Trophoblast cell (in vitro differentiated cells and primary cell): ENCODE results near the gene EML6.
A peak's percentile ranks its signal among the peaks of the same experiment; 100 is the strongest.

Source experiments
- DNase-seq, 2 donors: peaks; one replicate each; pipeline ENCODE4 v3.0.0-alpha.2; 2016
- H2AFZ ChIP-seq: 2 replicates; pipeline ENCODE4 v1.6.1; 2013; ENCODE audit warnings: low read length, moderate library complexity, mild to moderate bottlenecking; ENCODE audit not compliant: insufficient read depth, poor library complexity
- H2AK5ac ChIP-seq: 2 replicates; pipeline ENCODE4 v1.6.1; 2013; ENCODE audit warnings: mild to moderate bottlenecking, low read length
- H2BK120ac ChIP-seq: 2 replicates; pipeline ENCODE4 v1.6.1; 2013; ENCODE audit warnings: low read length, mild to moderate bottlenecking, moderate library complexity; ENCODE audit not compliant: insufficient read depth, poor library complexity
- H2BK12ac ChIP-seq: 2 replicates; pipeline ENCODE4 v1.6.1; 2013; ENCODE audit warnings: mild to moderate bottlenecking, low read length, moderate library complexity
- H2BK5ac ChIP-seq: 2 replicates; pipeline ENCODE4 v1.6.1; 2013; ENCODE audit warnings: low read length, low read depth, moderate library complexity, mild to moderate bottlenecking; ENCODE audit not compliant: poor library complexity
- H3K14ac ChIP-seq: 2 replicates; pipeline ENCODE4 v1.6.1; 2013; ENCODE audit warnings: mild to moderate bottlenecking, low read length
- H3K18ac ChIP-seq: 2 replicates; pipeline ENCODE4 v1.6.1; 2013; ENCODE audit warnings: mild to moderate bottlenecking, low read length
- H3K23ac ChIP-seq: 2 replicates; pipeline ENCODE4 v1.6.1; 2013; ENCODE audit warnings: low read length
- H3K27ac ChIP-seq: 2 replicates; pipeline ENCODE4 v1.5.1; 2013; ENCODE audit warnings: low read depth, mild to moderate bottlenecking, inconsistent platforms, low read length, moderate library complexity
- H3K27me3 ChIP-seq: 2 replicates; pipeline ENCODE4 v1.6.1; 2013; ENCODE audit warnings: inconsistent platforms, mild to moderate bottlenecking, low read length, moderate library complexity; ENCODE audit not compliant: insufficient read depth
- H3K36me3 ChIP-seq, 2 experiments: 1 replicate in 1 of 2; 2 replicates in 1 of 2; pipeline ENCODE4 v1.6.1; 2013; ENCODE audit warnings: low read length in 2 of 2, mild to moderate bottlenecking in 2 of 2, moderate library complexity in 1 of 2; ENCODE audit not compliant: insufficient read depth in 2 of 2, control insufficient read depth in 1 of 2
- H3K4ac ChIP-seq: 2 replicates; pipeline ENCODE4 v1.6.1; 2013; ENCODE audit warnings: low read depth, mild to moderate bottlenecking, low read length, moderate library complexity
- H3K4me1 ChIP-seq, 2 experiments: 1 replicate in 1 of 2; 2 replicates in 1 of 2; pipeline ENCODE4 v1.6.1; 2013; ENCODE audit warnings: low read length in 2 of 2, mild to moderate bottlenecking in 2 of 2, moderate library complexity in 1 of 2; ENCODE audit not compliant: insufficient read depth in 2 of 2, control insufficient read depth in 1 of 2
- H3K4me2 ChIP-seq: 2 replicates; pipeline ENCODE4 v1.6.1; 2013; ENCODE audit warnings: inconsistent platforms, mild to moderate bottlenecking, low read length, moderate library complexity
- H3K4me3 ChIP-seq: 2 replicates; pipeline ENCODE4 v1.5.1; 2013; ENCODE audit warnings: mild to moderate bottlenecking, low read depth, low read length, inconsistent platforms
- H3K79me1 ChIP-seq: one replicate; pipeline ENCODE4 v1.6.1; 2013; ENCODE audit warnings: low read length
- H3K79me2 ChIP-seq: 2 replicates; pipeline ENCODE4 v1.6.1; 2013; ENCODE audit warnings: low read length, mild to moderate bottlenecking; ENCODE audit not compliant: control insufficient read depth, insufficient read depth, poor library complexity
- H3K9ac ChIP-seq: 2 replicates; pipeline ENCODE4 v1.6.1; 2013; ENCODE audit warnings: mild to moderate bottlenecking, low read length
- H3K9me3 ChIP-seq: 2 replicates; pipeline ENCODE4 v1.6.1; 2013; ENCODE audit warnings: low read depth, mild to moderate bottlenecking, control low read depth, inconsistent platforms, low read length; ENCODE audit not compliant: insufficient read depth
- H4K12ac ChIP-seq: 2 replicates; pipeline ENCODE4 v1.6.1; 2013; ENCODE audit warnings: low read depth, mild to moderate bottlenecking, low read length, moderate library complexity
- H4K8ac ChIP-seq: 2 replicates; pipeline ENCODE4 v1.6.1; 2013; ENCODE audit warnings: low read depth, mild to moderate bottlenecking, low read length, moderate library complexity
- H4K91ac ChIP-seq: one replicate; pipeline ENCODE4 v1.6.1; 2013; ENCODE audit warnings: low read depth, mild to moderate bottlenecking, low read length, moderate library complexity
- WGBS: extraction: QIAGEN DNeasy Blood & Tissue Kit; methylation state at CpG from one replicate; pipeline ENCODE4 v1.1.7; 2013; ENCODE audit warnings: missing lambda C conversion rate; ENCODE audit not compliant: insufficient read length, insufficient coverage; ENCODE audit errors: extremely low coverage; 5-methylcytosine and 5-hydroxymethylcytosine counted together

EML6 gene

GRCh38 chr2:54899576-54900200 lies 176.2 kb downstream of the EML6 start:
- DNase-seq = peak in 1 of 2 donors; percentile 56
- Histone ChIP-seq H3K36me3 (no peaks in the 10 kb centered on the region), H3K4me2 (no peak overlapping the region)

GRCh38 chr2:54901224-54901986 lies 177.9 kb downstream of the EML6 start:
- WGBS = no CpG with 5 or more reads among the region's 9 CpGs
- Histone ChIP-seq H4K91ac (no peak overlapping the region), H4K8ac (no peak overlapping the region)

More at GRCh38 chr2:54899576-54900200, 176.2 kb downstream of the EML6 start:
- H2BK5ac ChIP-seq = no peak overlapping the region
- H3K9me3 ChIP-seq = peaks cover 1% of the 10 kb centered on the region
- no peak overlapping the region for H4K8ac ChIP-seq
- H2BK120ac ChIP-seq = no peak overlapping the region
- no peak overlapping the region for H3K18ac ChIP-seq
- no peak overlapping the region for H3K4ac ChIP-seq
- no peak overlapping the region for H3K27ac ChIP-seq
- H2BK12ac ChIP-seq = no peak overlapping the region
- H3K4me3 ChIP-seq = no peak overlapping the region
- no peak overlapping the region for H3K14ac ChIP-seq
- no peak overlapping the region for H4K91ac ChIP-seq
- no peak overlapping the region for H2AFZ ChIP-seq
- WGBS = no CpG with 5 or more reads among the region's 5 CpGs
- no peak overlapping the region for H3K23ac ChIP-seq
- H3K27me3 ChIP-seq = no peaks in the 10 kb centered on the region
- H4K12ac ChIP-seq = no peak overlapping the region
- no peaks in the 10 kb centered on the region for H3K79me1 ChIP-seq
- H2AK5ac ChIP-seq = no peak overlapping the region
- peaks cover 0 to 5% of the 10 kb centered on the region in 2 experiments for H3K4me1 ChIP-seq
- H3K79me2 ChIP-seq = no peaks in the 10 kb centered on the region
- no peak overlapping the region for H3K9ac ChIP-seq

GRCh38 chr2:54902763-54903162 lies 179.3 kb downstream of the EML6 start:
- no peak overlapping the region for H2BK5ac ChIP-seq
- no peak overlapping the region for H2AFZ ChIP-seq
- no peak overlapping the region for H4K91ac ChIP-seq
- no peak overlapping the region for H4K12ac ChIP-seq
- no peaks in the 10 kb centered on the region for H3K79me2 ChIP-seq
- no CpG with 5 or more reads among the region's 7 CpGs for WGBS
- no peak overlapping the region for H3K18ac ChIP-seq
- H2AK5ac ChIP-seq = no peak overlapping the region
- H3K36me3 ChIP-seq = no peaks in the 10 kb centered on the region
- H4K8ac ChIP-seq = no peak overlapping the region
- no peaks in the 10 kb centered on the region for H3K79me1 ChIP-seq
- no peak overlapping the region for H3K4me2 ChIP-seq
- no peak overlapping the region for H2BK120ac ChIP-seq
- DNase-seq = no peak
- no peak overlapping the region for H3K9ac ChIP-seq
- no peak overlapping the region for H3K27ac ChIP-seq
- H3K23ac ChIP-seq = no peak overlapping the region
- no peak overlapping the region for H3K4ac ChIP-seq
- H3K14ac ChIP-seq = no peak overlapping the region
- H3K27me3 ChIP-seq = no peaks in the 10 kb centered on the region
- H3K4me3 ChIP-seq = no peak overlapping the region
- H3K9me3 ChIP-seq = peaks cover 1% of the 10 kb centered on the region
- peaks cover 0 to 5% of the 10 kb centered on the region in 2 experiments for H3K4me1 ChIP-seq
- H2BK12ac ChIP-seq = no peak overlapping the region

More at GRCh38 chr2:54901224-54901986, 177.9 kb downstream of the EML6 start:
- H3K23ac ChIP-seq = no peak overlapping the region
- H3K27ac ChIP-seq = no peak overlapping the region
- H3K36me3 ChIP-seq = no peaks in the 10 kb centered on the region
- no peaks in the 10 kb centered on the region for H3K27me3 ChIP-seq
- H3K18ac ChIP-seq = no peak overlapping the region
- H3K4me3 ChIP-seq = no peak overlapping the region
- H3K79me2 ChIP-seq = no peaks in the 10 kb centered on the region
- H3K9ac ChIP-seq = no peak overlapping the region
- H3K9me3 ChIP-seq = peaks cover 1% of the 10 kb centered on the region
- no peak overlapping the region for H4K12ac ChIP-seq
- H3K4me2 ChIP-seq = no peak overlapping the region
- peaks cover 0 to 5% of the 10 kb centered on the region in 2 experiments for H3K4me1 ChIP-seq
- no peak overlapping the region for H2BK12ac ChIP-seq
- no peak overlapping the region for H3K14ac ChIP-seq
- DNase-seq = no peak
- H3K4ac ChIP-seq = no peak overlapping the region
- H2BK5ac ChIP-seq = no peak overlapping the region
- H2AFZ ChIP-seq = no peak overlapping the region
- H3K79me1 ChIP-seq = no peaks in the 10 kb centered on the region
- H2BK120ac ChIP-seq = no peak overlapping the region
- no peak overlapping the region for H2AK5ac ChIP-seq

GRCh38 chr2:54903736-54904554 lies 180.5 kb downstream of the EML6 start:
- H3K4me1 ChIP-seq = peaks cover 0 to 5% of the 10 kb centered on the region in 2 experiments
- no peak overlapping the region for H3K4me2 ChIP-seq
- H3K4ac ChIP-seq = peak overlapping the region; percentile 48
- no peak overlapping the region for H3K9ac ChIP-seq
- H3K18ac ChIP-seq = no peak overlapping the region
- H2AK5ac ChIP-seq = no peak overlapping the region
- H3K9me3 ChIP-seq = peaks cover 1% of the 10 kb centered on the region
- no peak overlapping the region for H3K14ac ChIP-seq
- H4K91ac ChIP-seq = no peak overlapping the region
- H2AFZ ChIP-seq = no peak overlapping the region
- H3K79me1 ChIP-seq = no peaks in the 10 kb centered on the region
- peak; percentile 79 for DNase-seq
- H2BK12ac ChIP-seq = no peak overlapping the region
- H3K4me3 ChIP-seq = no peak overlapping the region
- WGBS = no CpG with 5 or more reads among the region's 9 CpGs
- no peaks in the 10 kb centered on the region for H3K79me2 ChIP-seq
- no peak overlapping the region for H4K12ac ChIP-seq
- H2BK5ac ChIP-seq = no peak overlapping the region
- H3K23ac ChIP-seq = no peak overlapping the region
- no peak overlapping the region for H3K27ac ChIP-seq
- no peaks in the 10 kb centered on the region for H3K36me3 ChIP-seq
- no peaks in the 10 kb centered on the region for H3K27me3 ChIP-seq
- no peak overlapping the region for H4K8ac ChIP-seq
- no peak overlapping the region for H2BK120ac ChIP-seq
